HG03442 (cell line): ENCODE results near the gene COL19A1.

Experiments used
- ATAC-seq: cut with Tn5 transposase; IDR thresholded peaks from one replicate; pipeline ENCODE4 v1.9.1; 2021; ENCODE audit warnings: mild to moderate bottlenecking, moderate library complexity; ENCODE audit not compliant: unreplicated experiment

The COL19A1 gene

GRCh38 chr6:70215460-70216108 lies 349.2 kb downstream of the COL19A1 start:
- no peak for ATAC-seq

GRCh38 chr6:70216767-70217166 lies 350.4 kb downstream of the COL19A1 start:
- ATAC-seq: no peak

GRCh38 chr6:70219943-70220613 lies 353.7 kb downstream of the COL19A1 start:
- no peak for ATAC-seq

GRCh38 chr6:70221025-70221714 lies 354.8 kb downstream of the COL19A1 start:
- peak; percentile 71 for ATAC-seq

GRCh38 chr6:70221715-70222438 lies 355.5 kb downstream of the COL19A1 start:
- ATAC-seq: no peak

GRCh38 chr6:70222439-70222749 lies 356.0 kb downstream of the COL19A1 start:
- no peak for ATAC-seq

- no peak for ATAC-seq
Measured at GRCh38 chr6:70225055-70225454, 358.7 kb downstream of the COL19A1 start.

- no peak for ATAC-seq
Measured at GRCh38 chr6:70231311-70231710, 365.0 kb downstream of the COL19A1 start.

- ATAC-seq: no peak
Measured at GRCh38 chr6:70234561-70235236, 368.3 kb downstream of the COL19A1 start.

GRCh38 chr6:70236343-70236742 lies 370.0 kb downstream of the COL19A1 start:
- no peak for ATAC-seq

- ATAC-seq: no peak
Measured at GRCh38 chr6:70241031-70241430, 374.7 kb downstream of the COL19A1 start.

- ATAC-seq: no peak
Measured at GRCh38 chr6:70241991-70242420, 375.6 kb downstream of the COL19A1 start.

- ATAC-seq: no peak
Measured at GRCh38 chr6:70246118-70246517, 379.8 kb downstream of the COL19A1 start.

GRCh38 chr6:70252604-70253003 lies 386.2 kb downstream of the COL19A1 start:
- no peak for ATAC-seq

GRCh38 chr6:70253923-70254322 lies 387.6 kb downstream of the COL19A1 start:
- no peak for ATAC-seq

GRCh38 chr6:70254784-70255183 lies 388.4 kb downstream of the COL19A1 start:
- no peak for ATAC-seq

- ATAC-seq: no peak
Measured at GRCh38 chr6:70257768-70258273, 391.5 kb downstream of the COL19A1 start.

GRCh38 chr6:70258483-70258882 lies 392.1 kb downstream of the COL19A1 start:
- no peak for ATAC-seq
